Activated T-helper 2 cell treated with anti-CD3 and anti-CD28 coated beads, Interferon-gamma antibody, Interleukin-2, Interleukin-4, amounts not matched to agents 10 μg/mL and 5 μg/mL and 100 μg/mL, durations not matched to agents 14 hours and 24 hours and 36 hours (primary cell): ENCODE data around the gene LRRC2. TPM values are rescaled to one million over a fixed set of nuclear protein-coding genes. Genes with fewer than 3 reads are reported as not detected.

Experiments
- DNase-seq: peaks from one replicate; pipeline ENCODE4 v3.0.0; 2021; ENCODE audit warnings: low spot score
- H3K27ac Mint-ChIP-seq: one replicate; pipeline ENCODE4 v1.8.0; 2021; ENCODE audit warnings: mixed read lengths
- H3K27me3 Mint-ChIP-seq: one replicate; pipeline ENCODE4 v1.8.0; 2021; ENCODE audit warnings: low read depth, mixed read lengths
- H3K36me3 Mint-ChIP-seq: one replicate; pipeline ENCODE4 v1.8.0; 2021; ENCODE audit warnings: low read depth, mixed read lengths
- H3K4me1 Mint-ChIP-seq: one replicate; pipeline ENCODE4 v1.8.0; 2021; ENCODE audit warnings: low read depth, mixed read lengths
- H3K4me3 Mint-ChIP-seq: one replicate; pipeline ENCODE4 v1.8.0; 2021; ENCODE audit warnings: low read depth, mild to moderate bottlenecking, moderate library complexity, mixed read lengths
- H3K9me3 Mint-ChIP-seq: one replicate; pipeline ENCODE4 v1.8.0; 2021; ENCODE audit warnings: mixed read lengths
- intact Hi-C: fragments of 100-400 bp; cut with micrococcal nuclease; formaldehyde crosslinking; loops from one replicate; pipeline ENCODE4 v1.15.1; 2023
- total RNA-seq: library from RNA; stranded (reverse); gene quantifications from 2 replicates; pipeline ENCODE4 v1.2.3, GENCODE V29; 2022

LRRC2 gene
- total RNA-seq, 1 donor from 2014 or later, result not detected

DNA sequence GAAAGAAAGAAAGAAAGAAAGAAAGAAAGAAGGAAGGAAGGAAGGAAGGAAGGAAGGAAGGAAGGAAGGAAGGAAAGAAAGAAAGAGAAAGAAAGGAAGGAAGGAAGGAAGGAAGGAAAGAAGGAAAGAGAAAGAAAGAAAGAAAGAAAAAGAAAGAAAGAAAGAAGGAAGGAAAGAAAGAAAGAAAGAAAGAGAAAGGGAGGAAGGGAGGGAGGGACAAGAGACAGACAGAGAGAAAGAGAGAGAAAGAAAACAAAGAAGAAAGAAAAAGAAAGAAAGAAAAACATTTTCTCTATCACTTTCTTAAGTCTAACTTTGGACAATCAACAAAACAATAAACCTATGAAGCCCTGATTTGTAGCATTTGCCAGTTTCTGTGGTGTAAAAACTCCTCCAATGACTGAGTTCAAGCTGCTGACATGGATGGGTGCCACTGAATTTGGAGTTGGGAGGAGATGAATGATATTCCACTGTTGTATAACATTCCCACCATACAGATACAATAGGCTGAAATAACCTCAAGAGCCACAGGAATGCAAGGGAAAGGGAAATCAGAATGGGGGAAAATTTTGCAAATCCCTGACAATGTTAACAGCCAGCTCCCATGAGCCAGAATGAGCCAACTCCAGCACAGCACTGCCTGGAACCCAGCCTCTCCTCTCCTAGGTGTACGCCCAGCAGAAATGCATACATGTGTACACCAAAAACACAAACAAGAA lies 83.3 kb downstream of the LRRC2 start:
- H3K36me3 Mint-ChIP-seq, result no peaks in the 10 kb centered on the region
- H3K4me1 Mint-ChIP-seq, result no peaks in the 10 kb centered on the region
- no peak overlapping the region for H3K27ac Mint-ChIP-seq
- intact Hi-C loops, result no loop called here
- H3K9me3 Mint-ChIP-seq, result no peaks in the 10 kb centered on the region
- DNase-seq, result no peak
- H3K4me3 Mint-ChIP-seq, result no peak overlapping the region
- peaks cover 35% of the 10 kb centered on the region for H3K27me3 Mint-ChIP-seq

DNA sequence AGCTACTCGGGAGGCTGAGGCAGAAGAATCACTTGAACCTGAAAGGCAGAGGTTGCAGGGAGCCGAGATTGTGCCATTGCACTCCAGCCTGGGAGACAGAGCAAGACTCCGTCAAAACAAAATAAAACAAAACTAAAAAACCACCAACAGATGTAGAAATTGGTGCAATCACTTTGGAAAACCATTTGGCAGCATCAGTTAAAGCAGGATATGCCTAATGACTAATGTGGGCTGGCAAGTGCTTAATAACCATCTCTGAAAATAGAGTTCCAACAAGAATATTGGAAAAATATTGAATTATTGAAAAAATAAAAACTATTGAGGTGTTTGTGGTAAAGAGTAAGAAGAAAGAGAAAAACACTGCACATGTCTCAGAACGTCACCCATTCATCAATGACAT lies 84.5 kb downstream of the LRRC2 start:
- intact Hi-C loops, result no loop called here
- no peak for DNase-seq
- H3K27ac Mint-ChIP-seq, result no peak overlapping the region
- no peak overlapping the region for H3K4me3 Mint-ChIP-seq
- H3K36me3 Mint-ChIP-seq, result no peaks in the 10 kb centered on the region
- H3K9me3 Mint-ChIP-seq, result no peaks in the 10 kb centered on the region
- H3K27me3 Mint-ChIP-seq, result peaks cover 31% of the 10 kb centered on the region
- no peaks in the 10 kb centered on the region for H3K4me1 Mint-ChIP-seq

DNA sequence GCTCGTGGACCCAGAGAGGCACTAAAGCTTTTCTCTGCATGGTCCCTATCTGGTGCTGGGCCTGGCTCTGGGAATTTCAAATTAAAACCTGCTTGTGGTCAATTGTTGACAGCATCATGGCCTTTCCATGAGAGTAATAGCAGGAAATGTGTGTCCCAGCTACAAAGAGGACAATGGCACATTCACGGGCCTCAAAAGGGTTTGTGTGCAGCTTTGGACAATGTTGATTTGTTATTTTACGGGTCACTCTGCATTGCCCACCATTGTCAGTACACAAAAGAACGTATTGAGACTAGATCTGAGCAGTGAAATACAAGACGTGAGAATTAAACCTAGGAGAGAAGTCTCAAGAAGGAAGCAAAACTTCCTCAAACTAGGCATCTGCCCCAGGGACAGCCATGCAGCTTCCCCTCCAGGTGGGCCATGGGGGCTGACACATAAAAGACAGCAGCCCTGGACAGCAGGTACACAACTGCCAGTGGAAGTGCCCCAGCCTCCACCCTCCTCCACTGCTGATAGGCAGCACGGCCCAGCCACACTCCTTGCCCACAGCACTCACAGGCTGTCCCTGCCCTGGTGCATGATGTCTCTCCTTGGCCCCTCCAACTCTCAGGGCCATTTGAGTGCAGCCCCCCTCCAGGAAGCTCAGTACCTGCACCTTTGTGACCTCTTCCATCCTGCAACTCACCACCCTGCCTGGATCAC lies 85.5 kb downstream of the LRRC2 start:
- Mint-ChIP-seq H3K4me1 (no peaks in the 10 kb centered on the region), H3K27ac (no peak overlapping the region), H3K36me3 (no peaks in the 10 kb centered on the region), H3K4me3 (no peak overlapping the region), H3K27me3 (peaks cover 30% of the 10 kb centered on the region), H3K9me3 (peaks cover under 1% of the 10 kb centered on the region)
- DNase-seq, result no peak
- intact Hi-C loops, result no loop called here

DNA sequence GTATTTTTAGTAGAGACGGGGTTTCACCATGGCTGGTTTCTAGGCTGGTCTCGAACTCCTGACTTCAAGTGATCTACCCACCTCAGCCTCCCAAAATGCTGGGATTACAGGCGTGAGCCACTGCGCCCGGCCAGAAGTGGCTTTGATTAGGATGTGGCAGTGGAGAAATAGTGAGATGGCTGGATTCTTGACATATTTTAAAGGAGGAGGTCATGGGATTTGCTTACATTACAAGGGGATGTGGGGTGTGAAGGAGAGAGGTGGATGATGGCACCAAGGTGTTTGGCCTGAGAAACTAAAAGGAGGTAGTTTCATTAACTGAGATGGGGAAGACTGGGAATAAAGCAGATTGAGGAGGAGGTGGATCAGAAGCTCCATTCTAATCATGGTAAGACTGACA lies 86.4 kb downstream of the LRRC2 start:
- Mint-ChIP-seq H3K27me3 (peaks cover 38% of the 10 kb centered on the region), H3K27ac (no peak overlapping the region)

DNA sequence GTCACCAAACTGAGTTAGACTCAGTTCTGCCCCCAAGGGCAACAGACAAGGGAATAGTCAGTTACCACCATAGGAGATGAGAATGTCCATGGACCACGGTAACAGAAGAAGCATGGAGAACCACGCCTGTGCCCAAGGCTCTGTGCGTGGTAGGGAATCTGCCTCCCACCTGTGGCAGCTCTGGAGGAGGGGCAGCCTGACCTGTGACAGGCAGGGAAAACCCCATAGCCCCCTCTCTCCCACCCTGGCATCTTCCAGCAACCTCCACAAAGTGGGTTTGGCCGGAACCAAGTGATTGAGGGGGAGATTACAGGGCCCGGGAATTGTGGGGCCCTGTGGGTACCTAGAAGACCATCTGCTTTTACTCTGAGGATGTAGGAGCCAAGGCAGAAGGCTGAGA lies 87.1 kb downstream of the LRRC2 start:
- no peak overlapping the region for H3K27ac Mint-ChIP-seq
- H3K27me3 Mint-ChIP-seq, result peaks cover 44% of the 10 kb centered on the region
- no peaks in the 10 kb centered on the region for H3K36me3 Mint-ChIP-seq
- no peaks in the 10 kb centered on the region for H3K4me1 Mint-ChIP-seq
- intact Hi-C loops, result no loop called here
- H3K9me3 Mint-ChIP-seq, result peaks cover 17% of the 10 kb centered on the region
- no peak overlapping the region for H3K4me3 Mint-ChIP-seq
- DNase-seq, result no peak

More for the DNA sequence above, 86.4 kb downstream of the LRRC2 start:
- H3K36me3 Mint-ChIP-seq, result no peaks in the 10 kb centered on the region
- H3K4me3 Mint-ChIP-seq, result no peak overlapping the region
- H3K9me3 Mint-ChIP-seq, result peaks cover 10% of the 10 kb centered on the region
- intact Hi-C loops, result no loop called here
- DNase-seq, result no peak
- H3K4me1 Mint-ChIP-seq, result no peaks in the 10 kb centered on the region

DNA sequence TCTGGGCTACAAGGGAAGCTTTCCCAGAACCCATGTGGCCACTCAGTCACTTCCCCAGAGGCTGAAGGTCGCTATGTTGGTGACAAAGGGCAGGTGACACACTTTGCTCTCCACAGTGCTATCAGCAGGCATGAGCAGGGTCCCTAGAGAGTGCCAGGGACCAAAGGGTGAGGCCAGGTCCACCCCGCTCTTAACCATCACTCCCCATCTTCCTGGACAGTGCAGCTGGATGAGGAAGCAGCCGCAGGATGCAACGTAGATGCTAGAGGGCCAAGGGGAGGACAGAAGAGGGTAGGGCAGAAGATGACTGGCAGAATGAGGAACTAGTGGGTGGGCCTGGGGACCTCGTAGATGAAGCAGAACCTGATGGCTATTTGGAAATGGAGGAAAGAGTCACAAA lies 87.8 kb downstream of the LRRC2 start:
- peaks cover 47% of the 10 kb centered on the region for H3K27me3 Mint-ChIP-seq
- no peak for DNase-seq
- intact Hi-C loops, result no loop called here
- no peaks in the 10 kb centered on the region for H3K4me1 Mint-ChIP-seq
- H3K36me3 Mint-ChIP-seq, result no peaks in the 10 kb centered on the region
- no peak overlapping the region for H3K4me3 Mint-ChIP-seq
- H3K27ac Mint-ChIP-seq, result no peak overlapping the region
- H3K9me3 Mint-ChIP-seq, result peaks cover 17% of the 10 kb centered on the region

DNA sequence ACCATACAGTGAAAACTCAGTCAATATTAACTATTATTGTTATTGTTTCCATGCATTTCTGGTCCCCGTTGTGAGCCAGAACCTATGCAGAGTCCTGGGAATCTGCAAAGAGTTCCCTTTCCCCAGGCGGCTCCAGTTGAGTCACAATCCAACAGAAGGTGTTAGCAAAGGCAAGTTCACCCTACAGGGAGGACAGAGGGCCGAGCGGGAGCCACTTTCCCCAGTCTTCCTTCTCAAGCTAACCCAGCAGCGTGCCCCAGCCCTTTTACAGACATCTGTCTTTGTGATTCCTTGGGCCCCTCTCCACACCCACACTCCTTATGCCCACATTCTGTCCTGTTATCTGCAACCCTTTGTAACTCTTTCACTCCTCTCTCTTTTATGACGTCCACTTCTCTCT lies 88.3 kb downstream of the LRRC2 start:
- Mint-ChIP-seq H3K27ac (no peak overlapping the region), H3K4me1 (no peaks in the 10 kb centered on the region), H3K4me3 (no peak overlapping the region), H3K27me3 (peaks cover 46% of the 10 kb centered on the region), H3K36me3 (no peaks in the 10 kb centered on the region), H3K9me3 (peaks cover 17% of the 10 kb centered on the region)
- no peak for DNase-seq
- intact Hi-C loops, result no loop called here

DNA sequence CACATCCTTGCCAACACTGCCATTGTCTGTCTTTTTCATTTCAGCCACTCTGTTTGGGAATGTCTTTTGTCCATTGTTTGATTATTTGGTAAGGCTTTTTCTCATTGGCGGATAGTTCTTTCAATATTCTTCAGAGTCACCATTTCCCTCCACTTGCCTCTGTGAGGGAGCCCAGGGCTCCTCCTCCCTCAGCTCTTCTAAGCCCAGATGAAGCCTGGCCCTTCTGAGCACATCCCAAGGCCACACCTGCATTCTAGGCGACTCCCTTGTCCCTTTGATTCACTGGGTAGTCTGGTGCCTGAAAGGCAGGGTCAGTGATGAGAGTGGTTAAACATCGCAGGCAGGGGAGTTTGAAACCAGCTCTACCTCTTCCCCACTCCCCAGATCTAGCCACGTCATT lies 89.0 kb downstream of the LRRC2 start:
- Mint-ChIP-seq H3K36me3 (no peaks in the 10 kb centered on the region), H3K9me3 (peaks cover 17% of the 10 kb centered on the region), H3K27me3 (peaks cover 46% of the 10 kb centered on the region), H3K4me3 (no peak overlapping the region), H3K27ac (no peak overlapping the region), H3K4me1 (no peaks in the 10 kb centered on the region)
- DNase-seq, result no peak
- intact Hi-C loops, result no loop called here

DNA sequence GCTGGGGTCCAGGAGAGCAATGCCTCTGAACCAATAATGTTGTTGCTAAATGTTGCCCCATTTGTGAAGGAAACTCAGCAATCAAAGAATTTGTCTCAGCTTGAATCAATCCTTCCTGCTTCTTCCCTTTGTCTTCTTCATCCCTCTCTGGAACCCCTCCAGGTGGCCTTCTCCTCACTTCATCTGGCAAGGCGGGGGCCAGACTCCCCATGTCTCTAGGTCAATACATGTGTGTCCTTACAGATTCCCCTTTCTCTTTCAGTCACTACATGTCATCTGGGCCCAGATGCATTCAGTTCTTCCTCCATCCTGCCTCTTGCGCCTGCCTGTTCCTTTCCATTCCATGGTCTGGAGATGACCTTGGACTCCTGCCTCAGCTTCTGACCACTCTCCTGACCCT lies 93.4 kb downstream of the LRRC2 start:
- Mint-ChIP-seq H3K27me3 (peaks cover 39% of the 10 kb centered on the region), H3K4me3 (no peak overlapping the region), H3K9me3 (peaks cover 17% of the 10 kb centered on the region), H3K27ac (no peak overlapping the region), H3K36me3 (no peaks in the 10 kb centered on the region), H3K4me1 (no peaks in the 10 kb centered on the region)
- no peak for DNase-seq
- intact Hi-C loops, result no loop called here

DNA sequence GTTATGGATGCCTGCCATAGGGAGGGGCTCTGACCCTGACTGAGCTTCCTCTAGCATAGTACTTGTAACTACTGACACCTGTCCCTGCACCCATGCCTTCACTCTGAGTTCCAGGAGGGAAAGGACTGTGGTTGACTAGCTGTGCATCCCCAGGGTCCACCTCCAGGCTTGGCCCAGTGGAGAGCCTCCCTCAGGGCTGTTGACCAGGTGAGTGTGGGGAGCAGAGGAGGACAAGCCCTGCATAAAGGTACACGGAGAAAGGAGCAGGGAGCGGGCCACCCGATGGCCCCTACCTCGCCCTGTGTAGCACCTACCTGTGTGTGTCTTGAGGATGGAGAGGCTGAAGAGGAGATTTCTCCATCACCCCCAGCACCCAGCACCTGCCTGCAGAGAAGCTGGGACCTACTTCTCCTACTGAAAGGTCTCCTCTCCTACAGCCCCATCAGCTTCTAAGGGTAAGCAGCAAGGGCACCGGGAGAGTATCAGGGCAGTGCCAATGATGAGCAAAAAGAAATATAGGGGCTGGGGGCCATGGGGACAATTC lies 94.7 kb downstream of the LRRC2 start:
- DNase-seq, result no peak
- peaks cover 17% of the 10 kb centered on the region for H3K9me3 Mint-ChIP-seq

DNA sequence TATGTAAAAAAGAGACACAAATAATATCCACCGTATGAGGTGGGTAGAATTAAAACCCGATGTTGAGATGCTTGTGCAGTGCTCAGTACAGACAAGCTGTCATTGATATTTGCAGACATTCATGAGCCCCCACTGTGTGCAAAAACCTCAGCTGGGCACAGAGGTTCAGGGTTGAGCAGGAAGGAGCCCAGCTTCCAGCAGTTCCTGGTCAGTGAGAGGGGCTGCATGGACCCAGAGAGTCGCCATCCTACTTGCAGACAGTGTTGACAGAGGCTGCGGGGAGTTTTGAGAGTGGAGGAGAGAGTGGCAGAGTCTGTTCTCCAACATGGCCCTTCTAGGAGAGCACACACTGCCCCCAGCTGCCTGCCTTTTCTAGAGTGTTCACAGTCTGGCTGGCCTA lies 95.3 kb downstream of the LRRC2 start:
- no peaks in the 10 kb centered on the region for H3K4me1 Mint-ChIP-seq
- H3K27ac Mint-ChIP-seq, result no peak overlapping the region
- no peak overlapping the region for H3K4me3 Mint-ChIP-seq
- H3K27me3 Mint-ChIP-seq, result peaks cover 38% of the 10 kb centered on the region
- intact Hi-C loops, result no loop called here
- no peaks in the 10 kb centered on the region for H3K36me3 Mint-ChIP-seq
- peaks cover 17% of the 10 kb centered on the region for H3K9me3 Mint-ChIP-seq
- DNase-seq, result no peak

More for the DNA sequence above, 94.7 kb downstream of the LRRC2 start:
- H3K27me3 Mint-ChIP-seq, result peaks cover 34% of the 10 kb centered on the region
- H3K4me1 Mint-ChIP-seq, result no peaks in the 10 kb centered on the region
- no peak overlapping the region for H3K27ac Mint-ChIP-seq
- intact Hi-C loops, result no loop called here
- H3K4me3 Mint-ChIP-seq, result no peak overlapping the region
- H3K36me3 Mint-ChIP-seq, result no peaks in the 10 kb centered on the region

DNA sequence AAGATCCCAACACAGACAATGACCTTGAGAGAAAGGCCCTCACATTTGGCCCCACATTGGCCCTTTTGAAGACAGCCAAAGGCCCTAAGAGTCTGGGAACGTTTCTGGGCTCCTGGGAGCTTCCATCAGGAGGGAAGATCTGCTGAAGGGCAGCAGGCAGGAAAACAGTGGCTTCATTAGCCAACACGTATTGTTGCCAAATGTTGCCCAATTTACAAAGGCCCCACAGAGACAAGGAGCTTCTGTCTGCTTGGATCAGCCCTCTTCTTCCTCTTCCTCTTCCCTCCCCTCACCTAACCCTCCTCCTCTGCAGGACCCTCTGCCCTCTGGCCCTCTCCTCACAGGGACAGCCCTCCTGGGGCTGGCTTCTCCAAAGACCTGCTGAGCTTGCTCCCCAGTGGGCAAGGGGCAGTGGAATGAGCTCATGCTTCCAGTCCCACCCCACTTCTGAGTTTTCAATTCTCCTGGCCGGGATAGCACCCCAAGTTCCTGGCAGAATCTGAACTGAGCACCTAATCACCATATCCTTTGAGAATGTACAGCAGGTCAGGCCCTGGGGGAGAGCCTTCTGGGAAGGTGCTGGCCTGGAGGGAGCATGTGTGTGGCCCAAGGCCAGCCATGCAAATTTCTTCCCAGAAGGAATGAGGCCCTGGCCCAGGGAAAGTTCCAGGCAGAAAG lies 96.3 kb downstream of the LRRC2 start:
- H3K4me1 Mint-ChIP-seq, result no peaks in the 10 kb centered on the region
- DNase-seq, result no peak

More for the DNA sequence above, 96.3 kb downstream of the LRRC2 start:
- Mint-ChIP-seq H3K27ac (no peak overlapping the region), H3K9me3 (peaks cover 8% of the 10 kb centered on the region), H3K27me3 (peaks cover 40% of the 10 kb centered on the region), H3K36me3 (no peaks in the 10 kb centered on the region), H3K4me3 (no peak overlapping the region)
- intact Hi-C loops, result no loop called here
